GM20431 (cell line): ENCODE measurements around the gene SUCLG2.

Source experiments
- in situ Hi-C: fragments of 300-500 bp; cut with MseI, MboI; formaldehyde crosslinking; loops from one replicate; pipeline ENCODE4 v1.15.0; 2020; ENCODE audit warnings: low sequenced_read_pairs; ENCODE audit not compliant: unreplicated experiment

Gene SUCLG2

GRCh38 chr3:67529337-67529736 is 125.1 kb downstream of the SUCLG2 start:
- in situ Hi-C loops = no loop called here

GRCh38 chr3:67526246-67526645 is 128.2 kb downstream of the SUCLG2 start:
- in situ Hi-C loops = no loop called here

GRCh38 chr3:67524046-67524445 is 130.4 kb downstream of the SUCLG2 start:
- in situ Hi-C loops = no loop called here

- in situ Hi-C loops = no loop called here
Observed at GRCh38 chr3:67522081-67522480, 132.3 kb downstream of the SUCLG2 start.

- in situ Hi-C loops = no loop called here
Observed at GRCh38 chr3:67521053-67521646, 133.3 kb downstream of the SUCLG2 start.

GRCh38 chr3:67518236-67518635 is 136.2 kb downstream of the SUCLG2 start:
- in situ Hi-C loops = no loop called here

- in situ Hi-C loops = no loop called here
Observed at GRCh38 chr3:67517781-67518180, 136.6 kb downstream of the SUCLG2 start.

GRCh38 chr3:67516496-67516895 is 137.9 kb downstream of the SUCLG2 start:
- in situ Hi-C loops = no loop called here

GRCh38 chr3:67515778-67516177 is 138.6 kb downstream of the SUCLG2 start:
- in situ Hi-C loops = no loop called here

- in situ Hi-C loops = no loop called here
Observed at GRCh38 chr3:67509471-67510075, 144.8 kb downstream of the SUCLG2 start.

- in situ Hi-C loops = no loop called here
Observed at GRCh38 chr3:67507584-67507983, 146.8 kb downstream of the SUCLG2 start.

- in situ Hi-C loops = no loop called here
Observed at GRCh38 chr3:67500709-67501108, 153.7 kb downstream of the SUCLG2 start.

GRCh38 chr3:67497746-67498145 is 156.7 kb downstream of the SUCLG2 start:
- in situ Hi-C loops = no loop called here

GRCh38 chr3:67495751-67496150 is 158.7 kb downstream of the SUCLG2 start:
- in situ Hi-C loops = no loop called here

- in situ Hi-C loops = no loop called here
Observed at GRCh38 chr3:67493808-67494207, 160.6 kb downstream of the SUCLG2 start.

- in situ Hi-C loops = no loop called here
Observed at GRCh38 chr3:67490658-67491057, 163.8 kb downstream of the SUCLG2 start.

- in situ Hi-C loops = no loop called here
Observed at GRCh38 chr3:67489816-67490215, 164.6 kb downstream of the SUCLG2 start.

GRCh38 chr3:67487564-67488114 is 166.8 kb downstream of the SUCLG2 start:
- in situ Hi-C loops = no loop called here

GRCh38 chr3:67486883-67487282 is 167.5 kb downstream of the SUCLG2 start:
- in situ Hi-C loops = no loop called here

- in situ Hi-C loops = no loop called here
Observed at GRCh38 chr3:67484085-67484484, 170.3 kb downstream of the SUCLG2 start.

- in situ Hi-C loops = no loop called here
Observed at GRCh38 chr3:67481126-67481525, 173.3 kb downstream of the SUCLG2 start.

GRCh38 chr3:67478423-67478822 is 176.0 kb downstream of the SUCLG2 start:
- in situ Hi-C loops = no loop called here
